ENCODE results near the gene FRK. TPM values are rescaled to one million over a fixed set of nuclear protein-coding genes. Genes with fewer than 3 reads are reported as not detected.

Gene FRK
- polyA plus RNA-seq, 2 of the 4 experiments (the other 2 are of a cell fraction): 2.2 to 8.9 TPM

DNA sequence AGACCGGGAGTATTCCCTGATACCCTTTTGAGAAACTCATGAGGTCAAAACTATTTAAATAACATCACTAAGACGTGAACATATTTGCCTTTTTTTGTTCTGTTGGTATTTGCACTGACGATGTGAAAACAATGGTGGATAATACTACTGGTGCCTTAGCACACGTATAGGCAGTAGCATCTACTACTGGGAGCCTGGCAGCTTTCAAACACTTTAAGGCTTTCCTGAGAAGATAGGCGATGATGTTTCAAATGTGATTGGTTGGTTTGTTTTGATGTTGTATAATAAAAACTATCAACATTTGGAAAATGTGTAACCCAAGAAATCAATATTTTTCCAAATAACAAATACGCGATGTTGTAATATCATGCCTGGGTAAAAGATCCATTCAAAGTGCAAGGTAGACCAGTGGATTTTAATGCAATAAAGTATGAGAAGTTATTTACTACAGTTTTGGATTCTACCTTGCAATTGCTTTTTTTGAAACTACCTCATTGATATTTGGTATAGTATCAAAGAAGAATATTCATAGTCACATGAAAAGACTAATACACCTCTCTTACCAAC is 166.2 kb downstream of the FRK start:
- FAIRE-seq: no peak
- no peak overlapping the region for H3K27ac ChIP-seq
- CTCF ChIA-PET: no interaction called here

DNA sequence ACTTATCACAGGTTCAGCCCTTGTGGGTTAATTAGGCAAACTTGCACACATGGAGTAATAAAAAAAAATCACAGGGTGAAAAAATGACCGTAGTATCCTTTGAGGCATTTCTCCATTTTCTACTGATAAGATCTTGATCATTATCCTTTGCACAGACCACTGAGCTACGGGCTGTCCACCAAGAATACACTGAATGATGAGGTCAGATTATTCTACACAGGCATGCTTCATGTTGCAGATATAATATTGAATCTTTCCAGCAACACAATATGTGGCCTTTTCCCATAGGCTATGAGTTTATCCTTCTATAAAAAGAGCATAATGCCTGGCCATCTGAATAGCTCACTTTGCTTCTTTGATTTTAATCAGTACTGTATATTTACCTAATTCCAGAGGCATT is 168.9 kb downstream of the FRK start:
- ATAC-seq: no peak
- DNase-seq (ENCODE audit: low read depth in 1 of 2, low spot score in 1 of 2): no peak
- Histone ChIP-seq H3K4me1 (no peaks in the 10 kb centered on the region), H3K9me3 (no peaks in the 10 kb centered on the region), H3K27ac (no peak overlapping the region), H3K4me3 (no peak overlapping the region), H3K4me2 (no peak overlapping the region)
- POLR2A ChIA-PET: no interaction called here
- TF ChIP-seq ZSCAN20 (CRISPR knock-in tag; IDR thresholded peaks at IDR 0.05) (no peak), SMC3 (IDR thresholded peaks at IDR 0.05) (no peak), NPAS2 (CRISPR knock-in tag; IDR thresholded peaks at IDR 0.05; ENCODE audit: borderline replicate concordance) (no peak), TP53 (CRISPR knock-in tag; IDR thresholded peaks at IDR 0.05) (no peak), ZC3H11A (IDR thresholded peaks at IDR 0.05) (no peak), HOXB13 (CRISPR knock-in tag; IDR thresholded peaks at IDR 0.05; ENCODE audit: low read depth) (no peak), JUN (IDR thresholded peaks at IDR 0.05) (no peak), RAD21 (conservative IDR thresholded peaks at IDR 0.05 in 1 of 2, IDR thresholded peaks at IDR 0.05 in 1 of 2) (no peak), FOSL2 (IDR thresholded peaks at IDR 0.05) (no peak), FOSL2 (CRISPR knock-in tag; IDR thresholded peaks at IDR 0.05) (no peak), EP300 (IDR thresholded peaks at IDR 0.05) (no peak), RFX5 (IDR thresholded peaks at IDR 0.05) (no peak)
- TF ChIP-seq, protein P1, sequence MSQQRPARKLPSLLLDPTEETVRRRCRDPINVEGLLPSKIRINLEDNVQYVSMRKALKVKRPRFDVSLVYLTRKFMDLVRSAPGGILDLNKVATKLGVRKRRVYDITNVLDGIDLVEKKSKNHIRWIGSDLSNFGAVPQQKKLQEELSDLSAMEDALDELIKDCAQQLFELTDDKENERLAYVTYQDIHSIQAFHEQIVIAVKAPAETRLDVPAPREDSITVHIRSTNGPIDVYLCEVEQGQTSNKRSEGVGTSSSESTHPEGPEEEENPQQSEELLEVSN (IDR thresholded peaks at IDR 0.05; ENCODE audit: borderline replicate concordance, low read depth): no peak
- TF ChIP-seq, protein P2, sequence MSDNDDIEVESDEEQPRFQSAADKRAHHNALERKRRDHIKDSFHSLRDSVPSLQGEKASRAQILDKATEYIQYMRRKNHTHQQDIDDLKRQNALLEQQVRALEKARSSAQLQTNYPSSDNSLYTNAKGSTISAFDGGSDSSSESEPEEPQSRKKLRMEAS (IDR thresholded peaks at IDR 0.05): no peak
- TF ChIP-seq, protein P3, sequence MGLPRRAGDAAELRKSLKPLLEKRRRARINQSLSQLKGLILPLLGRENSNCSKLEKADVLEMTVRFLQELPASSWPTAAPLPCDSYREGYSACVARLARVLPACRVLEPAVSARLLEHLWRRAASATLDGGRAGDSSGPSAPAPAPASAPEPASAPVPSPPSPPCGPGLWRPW (IDR thresholded peaks at IDR 0.05): no peak
- TF ChIP-seq, protein P4, sequence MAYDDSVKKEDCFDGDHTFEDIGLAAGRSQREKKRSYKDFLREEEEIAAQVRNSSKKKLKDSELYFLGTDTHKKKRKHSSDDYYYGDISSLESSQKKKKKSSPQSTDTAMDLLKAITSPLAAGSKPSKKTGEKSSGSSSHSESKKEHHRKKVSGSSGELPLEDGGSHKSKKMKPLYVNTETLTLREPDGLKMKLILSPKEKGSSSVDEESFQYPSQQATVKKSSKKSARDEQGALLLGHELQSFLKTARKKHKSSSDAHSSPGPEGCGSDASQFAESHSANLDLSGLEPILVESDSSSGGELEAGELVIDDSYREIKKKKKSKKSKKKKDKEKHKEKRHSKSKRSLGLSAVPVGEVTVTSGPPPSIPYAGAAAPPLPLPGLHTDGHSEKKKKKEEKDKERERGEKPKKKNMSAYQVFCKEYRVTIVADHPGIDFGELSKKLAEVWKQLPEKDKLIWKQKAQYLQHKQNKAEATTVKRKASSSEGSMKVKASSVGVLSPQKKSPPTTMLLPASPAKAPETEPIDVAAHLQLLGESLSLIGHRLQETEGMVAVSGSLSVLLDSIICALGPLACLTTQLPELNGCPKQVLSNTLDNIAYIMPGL (CRISPR knock-in tag; IDR thresholded peaks at IDR 0.05; ENCODE audit: borderline replicate concordance): no peak
- CTCF ChIA-PET: interaction anchor here (1.0 kb wide), 1 partner anchor 52 kb away, joined by 3 read pairs; no protein-coding TSS in a partner anchor
- WGBS (ENCODE audit: missing lambda C conversion rate): 49% methylated on average over 2 of the region's 2 CpGs
- FAIRE-seq: no peak

More for the DNA sequence above, 166.2 kb downstream of the FRK start:
- ATAC-seq (no peak), DNase-seq (ENCODE audit: low read depth in 1 of 2, low spot score in 1 of 2) (no peak)
- 40% methylated on average over 7 of the region's 7 CpGs for WGBS (ENCODE audit: missing lambda C conversion rate)
- POLR2A ChIA-PET: no interaction called here
- Histone ChIP-seq H3K4me1 (no peaks in the 10 kb centered on the region), H3K4me2 (no peak overlapping the region), H3K9me3 (no peaks in the 10 kb centered on the region), H3K4me3 (no peak overlapping the region)
- no peak for TF ChIP-seq MAZ (IDR thresholded peaks at IDR 0.05; ENCODE audit: borderline replicate concordance, low read depth, low read length)
- no peak for TF ChIP-seq ZFP36 (IDR thresholded peaks at IDR 0.05; ENCODE audit: borderline replicate concordance, partially characterized antibody)
- TF ChIP-seq CEBPB (IDR thresholded peaks at IDR 0.05): no peak

DNA sequence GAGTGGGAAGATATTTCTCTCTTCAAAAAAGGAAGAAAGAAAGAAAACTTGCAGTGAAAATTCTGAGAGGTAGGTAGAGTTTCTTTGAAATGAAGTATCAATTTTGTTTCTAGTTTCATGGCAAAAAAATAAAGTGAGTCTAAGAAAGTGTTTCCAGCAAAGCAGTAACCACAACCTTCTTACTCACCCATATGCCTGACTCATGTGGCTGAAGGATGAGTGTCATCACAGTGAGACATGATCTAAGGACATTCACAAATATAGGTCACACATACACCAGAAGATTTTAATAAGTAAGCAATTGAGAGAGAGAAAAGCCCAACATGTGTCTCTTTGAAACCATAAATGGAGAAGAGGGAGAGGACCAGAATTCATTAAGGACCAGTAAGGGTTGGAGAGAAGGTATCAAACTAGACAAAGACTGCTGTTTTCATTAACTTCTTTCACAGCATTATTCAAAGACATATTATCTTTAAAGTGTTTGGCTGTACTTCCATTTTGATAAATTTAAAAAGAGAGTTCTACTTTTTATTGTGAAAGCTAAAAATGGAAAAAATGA is 169.5 kb downstream of the FRK start:
- peak; percentile 36 to 54; a peak in 1 of 6 replicates for ATAC-seq
- no peak for FAIRE-seq
- Histone ChIP-seq H3K4me2 (no peak overlapping the region), H3K4me3 (no peak overlapping the region), H3K27ac (no peak overlapping the region), H3K9me3 (no peaks in the 10 kb centered on the region), H3K4me1 (no peaks in the 10 kb centered on the region)
- ChIA-PET CTCF (interaction anchor here (1.0 kb wide), 1 partner anchor 52 kb away, joined by 3 read pairs; no protein-coding TSS in a partner anchor), POLR2A (no interaction called here)
- DNase-seq (ENCODE audit: low read depth in 1 of 2, low spot score in 1 of 2): peak; percentile 2 to 21
- TF ChIP-seq FOSL2 (IDR thresholded peaks at IDR 0.05): no peak
- 0 out of 2 replicates have a peak, but pooled peaks have one; percentile 7 for TF ChIP-seq FOSL2 (CRISPR knock-in tag; IDR thresholded peaks at IDR 0.05)
- TF ChIP-seq PHF8 (IDR thresholded peaks at IDR 0.05; ENCODE audit: borderline replicate concordance, low read depth): no peak
